DMS79 treated with DMSO at 0.1 percent for 48 hours (cell line): ENCODE measurements around the gene USP53.
"Not testable (repeated sequence)": the region's sequence is repeated elsewhere in the genome, so short reads cannot be mapped to it uniquely, and the experiment has no call there.

ENCODE experiments used
- DNase-seq: peaks from one replicate; lab custom pipeline; 2025; lab: John Stamatoyannopoulos, UW

The USP53 gene

GRCh38 chr4:119229908-119230687 is 17.6 kb downstream of the USP53 start:
- no peak for DNase-seq

GRCh38 chr4:119231491-119231890 is 19.0 kb downstream of the USP53 start:
- DNase-seq, result no peak

DNA sequence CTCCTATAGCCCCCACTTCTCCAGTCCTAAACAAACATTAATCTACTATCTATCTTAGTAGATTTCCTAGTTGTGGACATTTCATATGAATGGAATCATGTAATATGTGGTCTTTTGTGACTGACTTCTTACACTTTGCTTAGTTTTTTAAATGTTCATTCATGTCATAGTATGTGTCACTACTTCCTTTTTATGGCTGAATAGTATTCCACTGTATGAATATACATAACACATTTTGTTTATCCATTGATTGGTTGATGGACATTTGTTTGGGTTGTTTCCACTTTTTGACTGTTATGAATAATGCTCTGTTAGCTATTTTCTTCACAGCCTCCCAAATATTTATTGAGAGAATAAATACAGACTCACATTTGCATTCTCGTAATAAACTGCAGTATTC is 19.8 kb downstream of the USP53 start:
- DNase-seq, result no peak

DNA sequence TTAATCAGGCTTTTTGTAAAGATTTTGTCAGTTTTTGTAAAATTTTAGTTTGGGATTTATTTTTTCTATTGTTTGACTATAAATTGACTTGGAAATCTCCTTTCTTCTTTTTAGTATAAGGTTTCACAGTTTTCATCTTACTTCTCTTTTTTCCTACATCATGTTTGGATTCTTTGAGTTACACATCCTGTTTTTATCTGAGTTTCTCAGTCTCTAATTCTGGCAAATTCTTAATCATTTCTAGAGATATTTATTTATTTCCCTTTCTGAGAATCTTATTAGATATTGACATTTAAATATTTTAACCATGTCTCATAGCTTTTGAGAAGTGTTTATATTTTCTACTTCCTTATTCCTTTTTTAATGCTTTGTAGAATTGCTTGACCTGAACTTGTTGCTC is 20.7 kb downstream of the USP53 start:
- no peak for DNase-seq

DNA sequence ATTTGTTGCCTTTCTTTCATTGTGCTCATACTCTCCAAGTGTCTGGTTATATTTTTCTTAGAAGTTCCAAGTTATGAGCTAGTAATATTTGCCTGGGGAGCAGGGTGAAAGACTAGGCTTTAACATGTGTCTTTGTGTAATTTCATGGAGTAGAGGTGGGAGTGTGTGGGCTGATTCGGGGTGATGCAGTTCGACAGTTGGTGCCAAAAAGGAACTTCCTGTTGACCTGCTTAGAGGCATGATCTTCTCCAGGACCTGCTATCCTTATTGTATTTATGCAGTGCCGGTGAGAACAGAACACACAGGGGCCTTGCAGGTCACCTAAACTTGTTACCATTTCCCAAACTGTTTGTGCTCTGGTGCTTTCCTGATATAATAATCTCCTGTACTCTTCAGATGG is 21.2 kb downstream of the USP53 start:
- no peak for DNase-seq

DNA sequence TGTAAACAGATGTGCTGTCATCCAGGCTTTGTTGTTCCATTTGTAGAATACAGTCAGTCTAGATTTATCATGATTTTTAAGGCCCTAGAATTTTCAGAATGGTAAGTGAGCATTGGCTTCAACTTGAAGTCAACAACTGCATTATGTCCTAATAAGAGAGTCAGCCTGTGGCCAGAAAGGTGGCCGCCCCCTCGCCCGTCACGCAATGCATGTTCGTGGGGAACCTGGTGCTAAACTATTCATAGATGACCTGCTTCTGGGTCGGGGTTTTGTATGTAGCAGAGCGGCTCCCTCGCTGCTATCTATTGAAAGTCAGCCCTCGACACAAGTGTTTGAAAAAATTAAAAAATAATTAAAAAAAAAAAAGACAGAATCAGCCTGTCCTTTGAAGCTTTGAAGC is 24.7 kb downstream of the USP53 start:
- DNase-seq, result no peak

- no peak for DNase-seq
Measured at GRCh38 chr4:119237642-119238041, 25.1 kb downstream of the USP53 start.

- no peak for DNase-seq
Measured at GRCh38 chr4:119238068-119238722, 25.7 kb downstream of the USP53 start.

GRCh38 chr4:119240128-119240527 is 27.6 kb downstream of the USP53 start:
- no peak for DNase-seq

DNA sequence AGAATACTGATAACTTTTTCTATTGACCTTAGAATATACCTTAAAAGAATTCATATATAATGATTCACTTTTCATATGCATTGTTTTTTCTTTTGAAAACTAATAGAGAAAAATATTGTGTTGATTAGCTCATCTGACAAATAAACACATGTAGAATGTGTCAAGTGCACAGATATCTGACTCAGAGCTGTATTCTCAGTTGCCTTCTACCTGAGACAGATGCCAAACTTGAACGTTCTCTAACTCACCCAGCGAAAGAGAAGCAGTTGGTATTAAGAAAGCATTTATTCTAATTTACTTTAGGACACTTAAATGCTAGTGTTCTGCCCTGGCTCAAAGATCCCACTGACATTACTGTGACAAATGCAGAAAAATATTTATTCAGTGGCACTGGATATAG is 28.1 kb downstream of the USP53 start:
- DNase-seq, result no peak

DNA sequence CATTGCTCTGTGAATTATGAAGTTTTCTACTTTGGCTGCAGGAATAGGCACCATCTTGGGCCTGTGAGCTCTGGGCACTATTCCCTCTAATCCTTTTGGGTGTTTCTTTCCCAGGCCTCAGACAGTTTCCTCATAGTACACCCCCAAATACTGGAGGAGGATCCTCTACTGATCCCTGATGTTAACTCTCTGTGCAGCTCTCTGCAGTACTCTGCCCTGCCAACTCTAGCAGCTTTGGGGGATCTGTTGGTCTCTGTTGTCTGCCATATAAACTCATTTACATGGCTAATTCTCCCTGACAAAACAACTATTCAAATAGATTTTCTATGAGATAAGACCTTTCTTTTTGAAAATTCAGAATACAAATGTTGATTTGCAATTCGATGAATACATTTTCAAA is 29.9 kb downstream of the USP53 start:
- DNase-seq, result no peak

DNA sequence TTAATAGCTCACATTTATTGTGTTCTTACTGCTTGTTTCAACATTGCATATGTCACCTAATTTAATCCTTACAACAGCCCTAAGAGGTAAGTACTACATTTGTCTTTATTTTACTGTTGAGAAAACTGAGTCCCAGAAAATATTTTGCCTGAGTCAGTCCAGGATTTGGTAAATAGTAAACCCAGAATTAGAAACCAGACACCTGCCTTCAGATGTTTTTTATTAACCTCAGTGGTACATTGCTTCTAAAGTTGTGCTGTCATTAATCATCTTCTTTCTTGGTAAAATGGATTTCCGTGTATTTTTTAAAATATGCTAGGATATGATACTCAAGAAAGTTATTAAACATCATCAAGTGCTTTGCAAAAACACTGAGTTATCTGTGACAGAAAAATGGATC is 31.4 kb downstream of the USP53 start:
- no peak for DNase-seq

GRCh38 chr4:119244344-119244743 is 31.8 kb downstream of the USP53 start:
- no peak for DNase-seq

GRCh38 chr4:119244832-119245231 is 32.3 kb downstream of the USP53 start:
- DNase-seq, result no peak

DNA sequence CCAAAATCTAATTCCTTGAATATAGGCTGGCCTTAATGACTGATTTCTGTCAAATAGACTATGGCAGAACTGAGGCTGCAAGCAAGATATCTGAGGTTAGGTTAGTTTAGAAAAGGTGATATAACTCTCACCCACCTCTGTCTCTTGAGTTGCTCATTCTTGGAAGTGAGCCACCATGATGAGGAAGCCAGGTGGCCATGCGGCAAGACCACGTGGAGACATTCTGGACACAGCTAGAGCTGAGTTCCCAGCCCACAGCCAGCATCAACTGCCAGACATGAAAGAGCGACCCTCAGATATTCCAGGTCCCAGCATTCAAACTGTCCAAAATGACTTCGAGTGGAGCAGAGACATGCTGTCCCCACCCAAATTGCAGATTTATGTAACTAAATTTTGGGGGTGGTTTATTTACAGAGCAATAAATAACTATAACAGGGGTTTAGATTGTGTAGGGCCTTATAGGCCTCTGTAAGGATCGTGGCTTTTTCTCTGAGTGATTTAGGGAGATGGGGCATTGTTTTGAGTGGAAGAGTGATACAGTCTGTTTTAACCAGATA is 33.7 kb downstream of the USP53 start:
- DNase-seq, result no peak

DNA sequence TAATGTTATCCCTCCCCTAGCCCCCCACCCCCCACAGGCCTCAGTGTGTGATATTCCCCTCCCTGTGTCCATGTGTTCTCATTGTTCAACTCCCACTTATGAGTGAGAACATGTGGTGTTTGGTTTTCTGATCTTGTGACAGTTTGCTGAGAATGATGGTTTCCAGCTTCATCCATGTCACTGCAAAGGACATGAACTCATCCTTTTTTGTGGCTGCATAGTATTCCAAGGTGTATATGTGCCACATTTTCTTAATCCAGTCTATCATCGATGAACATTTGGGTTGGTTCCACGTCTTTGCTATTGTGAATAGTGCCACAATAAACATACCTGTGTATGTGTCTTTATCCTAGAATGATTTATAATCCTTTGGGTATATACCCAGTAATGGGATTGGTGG is 38.5 kb downstream of the USP53 start:
- DNase-seq, result not testable (repeated sequence)

GRCh38 chr4:119255223-119255622 is 42.7 kb downstream of the USP53 start:
- DNase-seq, result not testable (repeated sequence)

DNA sequence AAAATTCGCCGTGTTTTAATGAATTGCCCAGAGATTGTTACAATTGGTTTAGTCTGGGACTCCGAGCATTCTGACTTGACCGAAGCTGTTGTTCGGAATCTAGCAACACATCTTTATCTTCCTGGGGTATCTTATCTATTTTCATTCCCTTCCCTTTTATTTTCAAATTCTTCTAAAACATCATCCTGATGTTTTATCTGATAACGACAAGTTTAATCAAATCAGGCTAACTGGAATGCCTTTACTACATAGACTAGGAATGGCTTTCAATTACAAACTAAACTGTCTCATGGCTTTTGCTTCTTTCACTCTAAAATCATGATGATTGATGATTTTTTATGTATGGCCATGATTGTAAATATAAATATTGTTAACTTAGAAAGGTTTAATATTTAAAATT is 48.0 kb downstream of the USP53 start:
- no peak for DNase-seq

- DNase-seq, result no peak
Measured at GRCh38 chr4:119261986-119262385, 49.5 kb downstream of the USP53 start.

DNA sequence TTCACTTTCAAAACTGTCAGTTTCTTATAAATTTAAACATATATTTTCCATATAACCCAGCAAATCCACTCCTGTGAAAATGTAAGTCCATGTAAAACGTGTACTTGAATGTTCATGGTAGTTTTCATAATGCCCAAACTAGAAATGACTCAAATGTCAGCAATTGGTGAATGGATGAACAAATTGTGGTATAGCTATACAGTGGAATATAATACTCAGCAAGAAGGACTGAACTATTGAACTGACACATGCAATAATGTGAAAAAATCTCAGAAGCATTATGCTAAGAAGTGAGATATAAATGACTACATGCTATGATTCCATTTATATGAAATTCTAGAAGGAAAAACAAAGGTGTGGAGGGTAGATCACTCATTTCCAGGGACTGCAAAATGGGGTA is 52.2 kb downstream of the USP53 start:
- DNase-seq, result no peak

DNA sequence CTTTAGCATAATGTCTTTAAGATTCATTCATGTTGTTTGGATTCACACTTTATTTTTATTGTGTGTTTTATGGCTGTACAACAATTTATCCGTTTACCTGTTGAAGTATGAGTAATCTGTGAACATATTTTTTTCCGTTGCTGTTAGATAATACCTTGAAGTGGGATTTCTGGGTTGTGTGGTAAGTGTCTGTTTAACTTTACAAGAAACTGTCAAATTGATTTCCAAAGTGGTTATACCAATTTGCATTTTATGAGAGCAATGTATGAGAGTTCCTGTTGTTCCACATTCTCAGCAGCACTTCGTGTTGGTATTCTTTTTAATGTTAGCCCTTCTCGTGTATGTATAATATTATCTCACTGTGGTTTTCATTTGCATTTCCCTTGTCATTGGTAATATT is 53.6 kb downstream of the USP53 start:
- no peak for DNase-seq

GRCh38 chr4:119268466-119268865 is 56.0 kb downstream of the USP53 start:
- DNase-seq, result no peak

DNA sequence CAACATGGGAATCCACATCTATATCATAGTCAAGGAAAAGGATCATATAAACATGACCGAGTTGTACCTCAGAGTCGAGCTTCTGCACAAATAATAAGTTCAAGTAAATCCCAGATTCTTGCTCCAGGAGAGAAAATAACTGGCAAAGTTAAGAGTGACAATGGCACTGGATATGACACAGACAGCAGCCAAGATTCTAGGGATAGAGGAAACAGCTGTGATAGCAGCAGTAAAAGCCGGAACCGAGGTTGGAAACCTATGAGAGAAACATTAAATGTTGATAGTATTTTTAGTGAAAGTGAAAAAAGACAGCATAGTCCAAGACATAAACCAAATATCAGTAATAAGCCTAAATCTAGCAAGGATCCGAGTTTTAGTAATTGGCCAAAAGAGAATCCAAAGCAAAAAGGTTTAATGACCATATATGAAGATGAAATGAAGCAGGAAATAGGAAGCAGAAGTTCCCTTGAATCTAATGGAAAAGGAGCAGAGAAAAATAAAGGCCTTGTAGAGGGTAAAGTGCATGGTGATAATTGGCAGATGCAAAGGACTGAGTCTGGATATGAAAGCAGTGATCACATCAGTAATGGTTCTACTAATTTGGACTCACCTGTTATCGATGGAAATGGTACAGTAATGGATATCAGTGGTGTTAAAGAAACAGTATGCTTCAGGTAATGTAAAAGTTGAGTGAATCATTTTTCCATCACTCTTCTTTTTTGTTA is 59.0 kb downstream of the USP53 start:
- no peak for DNase-seq
